Measurements from ENCODE around the gene OSBPL10.

The OSBPL10 gene

DNA sequence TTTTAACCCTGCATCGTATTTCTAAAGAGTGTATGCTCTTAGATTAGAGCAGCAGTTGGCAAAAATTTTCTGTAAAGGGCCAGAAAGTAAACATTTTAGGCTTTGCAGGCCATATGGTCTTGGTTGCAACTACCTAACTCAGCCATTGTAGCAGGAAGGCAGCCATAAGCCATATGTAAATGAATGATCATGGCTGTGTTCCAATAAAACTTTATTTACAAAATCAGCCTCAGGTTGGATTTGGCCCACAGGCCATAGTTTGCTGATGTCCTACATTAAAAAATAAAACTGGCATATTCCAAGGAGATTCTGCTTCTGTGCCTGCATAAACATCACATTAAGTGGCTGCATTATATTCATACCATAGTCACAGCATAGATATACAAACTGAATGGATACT is 313.5 kb downstream of the OSBPL10 start:
- no peak for DNase-seq (ENCODE audit: low spot score)

DNA sequence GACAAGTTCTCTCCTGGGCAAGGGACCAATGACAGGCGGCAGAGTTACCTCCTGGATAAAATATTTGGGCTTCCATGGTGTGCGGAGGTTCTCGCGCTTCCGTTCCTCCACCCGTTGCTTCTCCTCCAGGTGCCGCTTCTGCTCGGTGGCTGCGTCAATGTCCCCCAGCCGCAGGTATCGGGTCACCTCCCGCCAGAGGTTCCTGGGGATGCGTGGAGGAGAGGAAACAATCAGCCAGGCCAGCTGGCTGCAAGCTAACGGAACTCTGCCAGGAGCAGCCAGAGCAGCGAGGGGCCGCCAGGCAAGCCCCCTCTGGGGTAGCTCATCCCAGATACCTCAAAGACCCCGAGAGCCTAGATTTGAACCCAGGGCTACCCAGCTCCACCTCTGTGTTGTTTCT is 317.0 kb downstream of the OSBPL10 start:
- no peak for DNase-seq (ENCODE audit: low spot score)

DNA sequence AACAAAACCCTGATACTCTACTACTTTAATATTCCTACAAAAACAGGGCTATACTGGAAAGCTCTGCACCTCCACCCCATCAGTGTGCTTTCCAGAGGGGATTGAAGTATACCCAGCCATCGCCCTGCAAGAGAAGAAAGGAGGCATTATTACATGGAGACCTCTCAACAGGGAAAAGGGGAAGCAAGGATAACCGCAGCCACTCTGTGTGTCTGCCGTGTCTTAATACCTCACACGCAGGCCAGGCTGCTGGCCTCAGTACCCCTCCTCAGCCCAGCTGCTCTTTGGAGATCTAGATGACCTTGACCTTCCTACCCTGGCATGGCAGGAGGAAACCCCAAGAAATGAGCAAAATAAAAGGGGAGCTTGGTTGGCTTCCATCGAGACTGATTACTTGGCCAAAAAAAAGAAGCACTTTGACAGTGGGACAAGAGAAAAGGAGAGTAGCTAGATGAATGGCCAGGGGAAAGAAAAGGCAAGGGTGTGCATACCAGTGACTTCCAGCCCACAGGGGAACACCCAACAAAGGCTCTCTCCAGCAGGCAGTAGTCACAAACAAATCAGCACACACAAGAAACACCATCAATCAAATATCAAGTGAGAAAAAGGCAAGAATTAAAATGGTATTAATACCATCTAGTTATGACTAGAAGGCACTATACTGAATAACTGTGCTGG is 318.9 kb downstream of the OSBPL10 start:
- DNase-seq (ENCODE audit: low spot score) = no peak

DNA sequence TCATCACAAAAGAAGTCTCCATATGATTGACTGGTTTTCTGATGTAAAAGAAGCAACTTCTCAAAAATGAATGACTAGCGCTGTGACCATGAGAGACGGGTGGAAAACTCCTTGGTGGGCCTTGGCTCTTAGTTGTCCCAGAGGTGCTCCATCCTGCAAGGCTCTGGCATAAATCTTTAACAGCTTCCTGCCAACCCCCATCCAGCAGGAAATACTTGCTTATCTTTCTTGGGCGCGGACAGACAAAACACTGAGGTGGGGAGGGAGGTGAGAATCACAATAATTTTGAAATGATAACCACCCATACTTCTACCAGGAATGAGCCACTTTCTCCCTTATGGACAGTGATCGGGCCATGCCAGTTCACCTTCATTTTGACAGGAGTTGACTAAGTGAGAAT is 319.8 kb downstream of the OSBPL10 start:
- no peak for DNase-seq (ENCODE audit: low spot score)

DNA sequence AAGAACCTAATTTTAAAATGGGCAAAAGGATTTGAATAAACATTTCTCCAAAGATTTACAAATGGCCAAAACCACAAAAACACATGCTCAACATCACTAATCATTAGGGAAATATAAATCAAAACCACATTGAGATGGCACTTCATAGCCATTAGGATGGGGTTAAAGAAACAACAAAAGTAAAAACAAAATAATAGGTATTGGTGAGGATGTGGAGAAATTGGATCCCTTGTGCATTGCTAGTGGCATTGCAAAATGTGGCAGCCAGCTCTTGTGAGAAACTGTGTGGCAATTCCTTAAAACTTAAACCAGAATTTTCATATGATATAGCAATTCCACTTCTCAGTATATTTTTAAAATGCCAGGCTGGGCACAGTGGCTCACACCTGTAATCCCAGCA is 321.8 kb downstream of the OSBPL10 start:
- no peak for DNase-seq (ENCODE audit: low spot score)

DNA sequence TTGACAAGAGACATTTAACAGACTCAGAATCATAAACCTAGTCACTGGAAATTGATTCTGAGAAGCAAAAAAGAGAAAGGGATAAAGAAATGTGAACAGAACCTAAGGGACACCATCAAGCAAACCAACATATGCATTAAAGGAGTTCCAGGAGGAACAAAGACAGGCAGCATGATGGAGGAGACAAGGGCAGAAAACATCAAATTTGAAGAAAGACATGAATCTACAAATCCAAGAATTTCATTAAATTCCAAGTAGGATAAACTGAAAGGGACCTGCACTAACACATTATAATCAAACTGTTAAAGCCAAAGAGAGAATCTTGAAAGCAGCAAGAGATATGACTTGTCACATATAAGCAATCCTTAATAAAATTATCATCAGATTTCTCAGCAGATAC is 326.1 kb downstream of the OSBPL10 start:
- no peak for DNase-seq (ENCODE audit: low spot score)

DNA sequence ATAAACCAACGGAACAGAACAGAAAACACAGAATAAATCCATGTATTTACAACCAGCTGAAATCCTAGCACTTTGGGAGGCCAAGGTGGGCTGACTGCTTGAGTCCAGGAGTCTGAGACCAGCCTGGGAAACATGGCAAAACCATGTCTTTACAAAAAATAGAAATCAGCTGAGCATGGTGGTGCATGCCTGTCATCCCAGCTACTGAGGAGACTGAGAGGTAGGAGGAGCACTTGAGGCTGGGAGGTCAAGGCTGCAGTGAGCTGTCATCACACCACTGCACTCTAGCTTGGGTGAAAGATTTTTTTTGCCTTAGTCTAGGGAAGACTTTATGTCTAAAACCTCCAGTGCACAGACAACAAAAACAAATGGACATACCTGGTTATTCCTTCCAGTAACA is 327.6 kb downstream of the OSBPL10 start:
- no peak for DNase-seq (ENCODE audit: low spot score)

DNA sequence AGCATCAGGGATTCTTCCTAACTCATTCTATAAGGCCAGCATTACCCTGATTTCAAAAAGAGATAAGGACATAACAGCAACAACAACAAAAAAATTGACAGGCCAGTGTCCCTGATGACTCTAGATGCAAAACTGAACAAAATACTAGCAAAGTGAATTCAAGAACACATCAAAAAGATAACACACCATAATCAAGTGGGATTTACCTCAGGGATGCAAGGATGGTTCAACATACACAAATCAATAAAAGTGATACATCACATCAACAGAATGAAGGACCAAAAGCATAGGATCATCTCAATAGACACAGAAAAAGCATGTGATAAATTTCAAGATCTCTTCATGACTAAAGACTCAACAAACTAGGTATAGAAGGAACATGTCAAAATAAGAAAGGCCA is 328.8 kb downstream of the OSBPL10 start:
- DNase-seq (ENCODE audit: low spot score) = no peak

DNA sequence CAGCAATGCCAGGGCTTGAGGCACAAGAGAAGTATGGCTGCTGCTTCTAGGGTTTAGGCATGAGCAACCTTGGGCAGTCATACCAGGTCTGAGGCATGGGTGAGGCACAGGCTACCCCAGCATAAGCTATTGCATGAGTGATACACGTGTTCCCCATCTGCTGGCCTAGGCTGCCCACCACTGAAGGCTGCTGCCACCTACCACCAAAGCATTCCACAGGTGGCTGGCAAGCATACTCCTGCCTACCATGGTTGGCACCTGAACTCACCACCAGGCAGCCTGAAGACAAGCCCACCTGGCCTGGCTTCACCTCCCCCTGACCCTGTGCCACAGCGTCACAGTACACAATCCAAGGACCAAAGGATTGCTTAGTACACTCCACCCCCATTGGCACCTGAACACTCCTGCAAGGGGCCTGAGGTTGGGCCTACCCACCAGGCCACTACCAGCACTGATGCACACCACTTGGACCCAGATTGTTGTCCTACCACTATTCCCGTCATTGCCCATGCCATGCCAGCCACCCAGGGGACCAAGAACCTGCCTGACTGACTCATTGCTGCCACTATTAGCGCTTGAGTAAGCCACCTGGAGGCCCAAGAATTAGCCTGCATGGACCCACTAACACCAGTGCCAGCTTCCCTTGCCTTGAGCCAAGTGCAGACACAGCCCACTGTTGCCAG is 332.6 kb downstream of the OSBPL10 start:
- DNase-seq (ENCODE audit: low spot score) = no peak

DNA sequence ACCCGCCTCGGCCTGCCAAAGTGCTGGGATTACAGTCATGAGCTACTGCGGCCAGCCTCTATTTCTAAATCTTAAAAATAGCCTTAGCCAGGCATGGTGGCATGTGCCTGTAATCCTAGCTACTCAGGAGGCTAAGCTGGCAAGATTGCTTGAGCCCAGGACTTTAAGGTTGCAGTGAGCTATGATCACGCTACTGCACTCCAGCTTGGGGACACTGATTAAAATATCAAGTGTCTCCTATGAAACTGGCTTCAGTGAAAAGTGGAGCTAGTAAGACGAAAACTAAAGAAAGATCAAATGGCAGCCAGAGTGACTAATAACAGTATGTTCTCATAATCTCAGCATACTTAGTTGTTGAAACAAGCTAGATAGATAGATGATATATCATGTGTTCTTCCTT is 335.8 kb downstream of the OSBPL10 start:
- DNase-seq (ENCODE audit: low spot score) = no peak

DNA sequence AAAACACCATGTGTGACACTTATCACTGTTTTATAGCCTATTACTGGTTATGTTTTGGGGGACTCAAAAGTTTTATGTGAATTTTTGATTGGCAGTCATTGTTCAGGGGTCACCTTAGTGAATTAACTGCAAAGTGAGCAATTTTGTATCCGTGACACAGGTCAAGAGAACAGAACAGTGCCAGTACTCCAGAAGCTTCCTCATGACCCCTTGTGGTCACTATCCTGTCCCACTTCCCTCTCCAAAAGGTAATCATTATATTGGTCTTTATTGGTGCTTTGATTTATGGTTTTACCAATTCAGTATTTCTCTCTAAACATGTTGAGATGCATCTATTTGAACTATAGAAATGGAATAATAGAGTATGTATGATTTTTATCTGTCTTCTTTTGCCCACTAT is 341.2 kb downstream of the OSBPL10 start:
- DNase-seq (ENCODE audit: low spot score) = no peak

DNA sequence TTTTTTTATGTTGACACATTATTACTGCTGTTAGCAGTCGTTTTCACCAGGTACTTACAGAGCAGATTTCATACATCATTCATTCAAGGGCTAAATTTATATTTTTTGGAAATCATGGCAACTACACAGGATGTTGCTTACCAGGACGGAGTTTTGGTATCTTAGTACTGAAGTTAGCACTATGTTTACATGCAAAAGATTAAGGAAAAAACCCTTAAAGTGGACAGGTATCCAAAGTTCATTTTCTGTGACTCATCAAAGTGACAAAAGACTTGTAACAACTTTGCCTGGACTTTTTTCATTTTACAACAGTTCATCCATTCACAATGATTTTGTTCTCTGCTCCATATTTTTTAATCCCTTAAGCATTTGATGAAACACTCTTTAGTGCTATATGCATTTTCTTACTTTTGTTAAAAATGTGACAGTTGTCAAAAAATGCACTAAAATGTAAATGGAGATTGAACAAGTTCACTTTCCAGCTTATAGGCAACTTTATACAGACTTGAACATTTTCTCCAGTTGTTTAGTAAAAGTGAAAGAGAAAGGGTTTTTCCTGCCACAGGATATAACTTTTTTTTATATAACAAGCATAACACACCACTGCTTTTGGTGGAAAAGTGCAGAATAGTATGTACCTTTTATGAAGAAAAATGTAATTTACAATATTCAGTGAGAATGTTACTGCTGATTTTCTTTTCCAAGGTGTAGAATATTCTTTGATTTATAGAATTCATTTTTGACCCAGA is 344.2 kb downstream of the OSBPL10 start:
- no peak for DNase-seq (ENCODE audit: low spot score)

DNA sequence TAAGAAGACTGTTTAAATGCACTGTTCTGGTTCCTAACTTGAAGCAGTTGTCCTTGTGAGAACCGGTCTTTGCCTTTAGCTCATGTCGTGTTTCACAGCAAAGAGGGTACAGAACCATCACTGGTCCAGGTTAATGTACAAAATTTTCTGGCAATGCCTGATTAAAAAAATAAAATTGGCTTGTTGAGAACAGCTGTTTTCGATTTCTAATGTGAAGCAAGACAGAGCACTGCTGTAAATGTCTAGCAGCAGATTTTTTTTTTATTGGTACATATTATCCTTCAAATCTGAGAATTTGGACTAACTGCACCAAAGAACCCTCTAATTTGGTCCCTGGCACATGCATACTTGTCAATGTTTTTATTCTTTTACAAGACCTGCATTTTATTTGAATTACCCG is 345.0 kb downstream of the OSBPL10 start:
- no peak for DNase-seq (ENCODE audit: low spot score)

DNA sequence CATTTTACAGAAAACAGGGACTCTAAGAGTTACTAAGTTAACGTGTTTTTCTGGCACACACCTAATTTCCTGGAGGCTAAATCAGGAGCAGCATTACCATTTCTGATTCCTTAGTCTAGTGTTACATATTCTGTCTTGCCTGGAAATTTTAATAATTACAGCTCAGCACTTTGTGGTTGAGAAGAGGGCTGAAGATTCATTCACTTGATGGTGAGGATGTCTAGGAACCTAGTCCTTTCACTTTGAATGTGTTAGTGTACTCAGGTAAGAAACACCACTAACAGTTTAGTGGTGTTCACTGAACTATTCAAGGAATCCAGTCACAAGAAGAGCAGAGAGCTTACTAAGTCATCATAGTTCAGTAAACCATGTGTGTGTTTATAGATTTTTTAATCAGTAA is 345.5 kb downstream of the OSBPL10 start:
- DNase-seq (ENCODE audit: low spot score) = no peak

DNA sequence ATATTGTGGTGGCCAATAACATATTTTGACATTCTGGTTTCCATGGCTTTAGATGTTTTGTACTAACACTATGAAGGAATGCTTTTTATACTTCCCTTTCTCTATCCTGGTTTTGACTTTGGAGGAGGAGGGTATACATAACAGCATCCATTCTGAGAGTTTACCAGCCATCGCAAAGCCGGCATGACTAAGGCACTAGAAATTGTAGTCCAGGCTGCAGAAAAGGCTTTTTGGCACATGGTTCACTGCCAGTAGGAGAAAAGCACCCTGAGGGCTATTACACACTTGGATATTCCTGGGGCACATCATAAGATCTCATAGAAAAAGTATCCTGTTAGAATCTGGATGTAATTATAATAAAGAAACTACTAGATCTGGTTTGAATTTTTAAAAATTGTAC is 346.6 kb downstream of the OSBPL10 start:
- DNase-seq (ENCODE audit: low spot score) = no peak

DNA sequence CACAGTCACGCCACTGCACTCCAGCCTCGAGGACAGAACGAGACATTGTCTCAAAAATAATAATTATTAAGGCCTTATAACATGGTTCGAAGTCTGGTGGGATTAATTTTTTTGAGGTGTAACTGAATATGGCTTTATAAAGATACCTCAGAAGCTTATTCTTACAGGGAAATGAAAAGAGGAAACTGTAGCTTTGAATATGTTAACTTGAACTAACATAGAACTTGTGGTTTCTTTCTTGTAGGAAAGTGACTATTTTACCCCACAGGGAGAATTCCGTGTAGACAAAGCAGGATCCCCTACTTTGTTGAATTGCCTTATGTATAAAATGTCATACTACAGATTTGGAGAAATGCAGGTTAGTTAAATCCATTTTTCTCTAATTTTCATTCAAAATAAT is 352.0 kb downstream of the OSBPL10 start:
- DNase-seq (ENCODE audit: low spot score) = no peak

DNA sequence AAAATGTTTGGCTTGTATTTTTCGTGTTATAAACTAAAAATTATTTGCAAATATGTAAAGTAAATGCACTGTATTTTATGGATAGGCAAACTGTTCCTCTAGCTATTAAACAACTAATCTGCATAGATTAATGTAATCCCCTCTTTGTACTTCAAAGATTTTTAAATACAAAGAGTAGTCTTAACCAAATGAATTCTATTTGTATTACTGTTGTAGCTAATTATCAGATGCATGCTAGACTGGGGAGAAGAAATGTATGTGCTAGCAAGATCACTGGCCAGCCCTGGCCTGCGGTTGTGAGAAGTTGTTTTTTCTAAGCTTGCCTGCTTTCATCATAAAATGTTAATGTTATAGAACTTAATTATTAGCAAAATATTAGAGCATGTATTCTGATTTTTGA is 355.7 kb downstream of the OSBPL10 start:
- DNase-seq (ENCODE audit: low spot score) = no peak

DNA sequence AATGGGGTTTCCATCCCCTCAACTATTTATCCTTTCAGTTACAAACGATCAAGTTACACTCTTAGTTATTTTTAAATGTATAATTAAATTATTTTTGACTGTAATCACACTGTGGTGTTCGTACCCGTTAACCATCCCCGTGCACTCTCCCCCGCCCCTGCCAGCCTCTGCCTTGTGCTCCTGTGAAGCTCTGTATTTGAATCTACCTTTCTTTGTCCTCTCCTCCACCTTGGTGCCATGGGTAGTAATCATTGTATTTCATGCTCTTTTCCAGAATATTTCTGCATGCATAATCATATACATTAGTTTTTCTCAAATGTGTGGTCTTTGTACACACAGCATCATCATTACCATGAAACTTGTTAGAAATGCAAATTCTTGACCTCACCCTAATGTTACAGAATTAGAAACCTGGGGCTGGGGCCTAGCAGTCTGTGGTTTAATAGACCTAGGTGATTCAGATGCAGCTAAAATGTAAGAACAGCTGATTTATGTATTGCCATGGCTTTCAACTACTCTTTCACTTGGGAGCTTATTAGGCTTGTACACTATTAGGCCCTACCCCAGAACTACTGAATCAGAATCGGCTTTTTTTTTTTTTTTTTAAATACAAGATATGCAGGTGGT is 356.9 kb downstream of the OSBPL10 start:
- DNase-seq (ENCODE audit: low spot score) = no peak

DNA sequence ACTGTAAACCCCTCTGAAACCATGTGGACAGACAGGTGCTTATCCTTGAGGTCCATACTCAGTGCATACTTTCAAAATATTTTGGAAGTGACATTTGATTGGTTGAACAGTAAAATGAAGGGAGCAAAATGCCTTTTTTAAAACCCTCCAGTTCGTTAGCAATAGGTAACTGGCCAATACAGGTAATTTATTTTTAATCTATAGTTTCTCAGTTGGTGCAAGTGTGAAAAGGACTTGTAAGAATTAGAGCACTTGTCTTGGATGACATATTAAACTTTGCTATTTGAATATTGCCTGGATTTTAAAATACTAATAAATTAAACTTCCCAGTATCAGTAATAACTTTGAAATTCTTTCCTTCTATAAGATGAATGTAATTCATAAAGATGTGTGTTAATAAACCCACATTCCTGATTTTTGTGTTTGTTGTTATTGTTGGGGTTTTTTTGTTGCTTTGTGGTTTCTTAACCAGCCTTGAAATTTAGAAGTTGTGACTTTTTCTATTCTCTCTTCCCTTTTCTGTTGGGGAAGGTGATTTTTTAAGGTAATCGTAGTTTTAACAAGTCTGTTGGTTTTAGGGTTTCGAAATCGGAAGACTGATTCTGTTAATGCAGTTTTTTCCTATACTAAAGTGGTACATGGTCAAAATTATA is 358.3 kb downstream of the OSBPL10 start:
- DNase-seq (ENCODE audit: low spot score) = no peak

DNA sequence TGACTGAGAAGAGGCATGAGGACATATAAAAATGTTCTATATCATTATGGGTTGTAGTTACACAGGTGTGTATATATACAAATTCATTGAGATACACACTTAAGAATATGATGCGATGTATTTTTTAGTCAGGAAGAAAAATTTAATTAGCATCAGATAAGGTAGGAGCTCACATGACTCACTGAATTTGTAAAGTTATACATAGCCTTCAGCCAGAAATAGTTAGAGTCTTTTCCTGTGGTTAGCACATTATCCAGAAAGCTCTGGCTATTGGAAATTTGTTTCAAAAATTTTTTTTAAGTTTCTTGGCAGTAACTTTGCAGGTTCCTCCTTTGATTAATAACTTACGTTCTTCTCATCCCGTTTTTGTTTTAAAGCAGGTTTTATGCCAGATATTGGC is 359.7 kb downstream of the OSBPL10 start:
- no peak for DNase-seq (ENCODE audit: low spot score)

DNA sequence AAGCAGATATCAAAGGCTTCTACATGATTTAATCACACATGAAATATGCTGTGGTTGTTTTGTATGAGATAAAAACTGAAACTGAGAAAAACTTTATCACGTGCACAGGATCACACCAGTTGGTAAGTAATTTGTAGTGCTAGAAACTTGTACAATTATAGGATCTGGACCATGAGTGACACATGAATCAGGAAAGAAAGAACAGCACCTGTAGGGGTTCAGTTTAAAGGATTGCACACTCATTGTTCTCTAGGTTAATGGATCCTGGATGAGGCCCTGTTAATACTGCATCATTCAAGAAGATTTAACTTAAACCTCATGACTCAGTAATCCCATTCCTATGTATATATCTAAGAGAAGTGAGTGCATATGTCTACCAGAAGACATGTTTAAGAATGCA is 360.4 kb downstream of the OSBPL10 start:
- DNase-seq (ENCODE audit: low spot score) = no peak

DNA sequence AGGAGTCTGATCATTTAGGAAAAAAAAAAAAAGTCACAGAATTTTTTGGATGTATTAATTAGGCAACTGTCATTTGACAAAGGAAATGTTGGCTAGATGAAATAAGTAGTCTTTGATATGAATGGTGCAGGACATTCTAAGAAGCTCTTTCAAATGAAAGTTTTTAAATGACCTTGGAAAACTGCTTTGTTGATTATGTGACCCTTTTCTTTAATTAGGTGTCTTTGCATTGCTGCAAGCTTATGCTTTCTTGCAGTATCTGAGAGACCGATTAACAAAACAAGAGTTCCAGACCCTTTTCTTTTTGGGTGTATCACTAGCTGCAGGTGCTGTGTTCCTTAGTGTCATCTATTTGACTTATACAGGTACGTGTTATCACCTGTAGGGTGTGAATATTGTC is 364.4 kb downstream of the OSBPL10 start:
- no peak for DNase-seq (ENCODE audit: low spot score)

All from Ammon's horn (tissue), 1 donor.